ENCODE measurements around the gene S100A8.

- TF ChIP-seq CTCF (IDR thresholded peaks at IDR 0.05), result no peak
- no peak for TF ChIP-seq EZH2phosphoT487 (IDR thresholded peaks at IDR 0.05)
Observed at GRCh38 chr1:153354515-153355193, 36.2 kb downstream of the S100A8 start.
